HepG2 (cell line): ENCODE data around the gene SYTL3. TPM values are rescaled to one million over a fixed set of nuclear protein-coding genes. Genes with fewer than 3 reads are reported as not detected.
"Not testable (repeated sequence)": the region's sequence is repeated elsewhere in the genome, so short reads cannot be mapped to it uniquely, and the experiment has no call there.

ENCODE experiments used
- ATAC-seq: fragments of 200-7000 bp; cut with Tn5 transposase; 3 replicates; pipeline ENCODE4 v1.9.1; 2020; ENCODE audit warnings: mild to moderate bottlenecking, moderate library complexity
- BruUV-seq: library from RNA; stranded (reverse); fragments of 400-500 nt; replicated peaks from 2 replicates; lab custom pipeline; 2021; lab: Mats Ljungman, UMichigan
- CTCF ChIA-PET: fragments of 300-600 bp; formaldehyde crosslinking; extraction: SDS; loops from one replicate; lab custom pipeline; 2021; ENCODE audit warnings: low total read pairs, inconsistent platforms, low intra/inter-chr PET ratio; lab: Yijun Ruan, JAX
- POLR2A ChIA-PET: fragments of 350-600 bp; sonication (Branson Sonifier 250); formaldehyde crosslinking; loops from one replicate; lab custom pipeline; 2020; ENCODE audit warnings: antibody characterized with exemption, inconsistent platforms; lab: Yijun Ruan, JAX
- DNase-seq: peaks from one replicate; pipeline ENCODE4 v3.0.0-alpha.2; 2015; ENCODE audit warnings: low spot score
- FAIRE-seq: peaks from 3 replicates; lab custom pipeline; 2011; peaks lifted over from hg19 to GRCh38; lab: Jason Lieb, UNC
- H2AFZ ChIP-seq: one replicate; pipeline ENCODE4 v1.6.1; 2011; ENCODE audit warnings: low read length, inconsistent platforms
- H3K27ac ChIP-seq: fragments of 300-600 bp; 3 replicates; pipeline ENCODE4 v1.8.0; 2011; ENCODE audit warnings: mixed run types, mild to moderate bottlenecking, mixed read lengths, low read length, inconsistent platforms; ENCODE audit not compliant: insufficient read depth; ENCODE audit errors: extremely low read length
- H3K27me3 ChIP-seq, 2 experiments: fragments of 200-600 bp in 1 of 2; 2 replicates in 1 of 2; 3 replicates in 1 of 2; pipeline versions ENCODE4 v1.6.0 to v1.8.0; 2011; ENCODE audit warnings: low read length in 2 of 2, mild to moderate bottlenecking in 2 of 2, moderate library complexity in 2 of 2, inconsistent platforms in 1 of 2; ENCODE audit not compliant: insufficient read depth in 2 of 2, control insufficient read depth in 1 of 2
- H3K36me3 ChIP-seq, 2 experiments: fragments of 200-600 bp in 1 of 2; replicated peaks in 1 of 2; 2 replicates in 1 of 2; 3 replicates in 1 of 2; pipeline versions ENCODE4 v1.5.1 to v1.8.0; 2011; ENCODE audit warnings: low read length in 2 of 2, inconsistent platforms in 1 of 2; ENCODE audit not compliant: insufficient read depth in 2 of 2, control insufficient read depth in 1 of 2
- H3K4me1 ChIP-seq: 2 replicates; pipeline ENCODE4 v1.5.1; 2012; ENCODE audit warnings: low read length, inconsistent platforms; ENCODE audit not compliant: insufficient read depth
- H3K4me2 ChIP-seq: 2 replicates; pipeline ENCODE4 v1.6.0; 2011; ENCODE audit warnings: low read depth, low read length, inconsistent platforms
- H3K4me3 ChIP-seq, 3 experiments: fragments of 200-600 bp in 1 of 3; sonication (generic), shearing (Covaris generic) in 1 of 3; replicated peaks in 1 of 3; 2 replicates each; pipeline ENCODE4 v1.5.1; 2011 to 2016; ENCODE audit warnings: low read length in 3 of 3, inconsistent platforms in 2 of 3, low read depth in 2 of 3, mild to moderate bottlenecking in 2 of 3, control low read depth in 1 of 3, mixed read lengths in 1 of 3; ENCODE audit not compliant: insufficient read depth in 1 of 3
- H3K79me2 ChIP-seq: one replicate; pipeline ENCODE4 v1.6.1; 2011; ENCODE audit warnings: low read length, inconsistent platforms; ENCODE audit not compliant: insufficient read depth
- H3K9ac ChIP-seq: 2 replicates; pipeline ENCODE4 v1.6.0; 2011; ENCODE audit warnings: mild to moderate bottlenecking, low read depth, low read length, inconsistent platforms; ENCODE audit not compliant: insufficient read depth
- H3K9me3 ChIP-seq: 2 replicates; pipeline ENCODE4 v1.5.1; 2012; ENCODE audit warnings: mild to moderate bottlenecking, low read length
- H4K20me1 ChIP-seq: 2 replicates; pipeline ENCODE4 v1.6.0; 2011; ENCODE audit warnings: inconsistent platforms, mild to moderate bottlenecking, low read length, moderate library complexity; ENCODE audit not compliant: insufficient read depth
- ZNF839 ChIP-seq: sonication (generic); formaldehyde crosslinking; IDR thresholded peaks from 2 replicates; pipeline ENCODE4 v1.4.0; 2020; ENCODE audit warnings: missing genetic modification reagents, mild to moderate bottlenecking, borderline replicate concordance
- WGBS: methylation state at CpG from one replicate; pipeline ENCODE4 v1.1.6; 2017; ENCODE audit warnings: low lambda C conversion rate; 5-methylcytosine and 5-hydroxymethylcytosine counted together
- in situ Hi-C: cut with HindIII; loops from 2 replicates; pipeline ENCODE4 v1.10.0; 2017; ENCODE audit warnings: low pct_unique_long_range_greater_than_20kb; ENCODE audit not compliant: extremely low pct_ligation_motif_present
- intact Hi-C: fragments of 100-400 bp; cut with micrococcal nuclease; formaldehyde crosslinking; loops from one replicate; pipeline ENCODE4 v1.10.0; 2022; ENCODE audit not compliant: unreplicated experiment
- polyA plus RNA-seq, 8 experiments: library from polyadenylated mRNA; depleted of rRNA in 3 of 8; stranded (reverse) in 7 of 8; unstranded in 1 of 8; fragments of >200 nt; fragmentation: Illumina TruSeq in 4 of 8; extraction: Trizol in 4 of 8; gene quantifications; 2 replicates each; pipeline versions ENCODE4 v1.2.1 to v1.2.3, GENCODE V29; 2011 to 2016; ENCODE audit warnings: low read depth in 4 of 8, missing spikeins in 1 of 8, mixed read lengths in 1 of 8; ENCODE audit not compliant: insufficient read depth in 1 of 8
- total RNA-seq, 5 experiments: library from RNA; depleted of rRNA; stranded (reverse); fragments of >200 nt; fragmentation: Illumina TruSeq; extraction: Trizol; gene quantifications; 2 replicates each; pipeline ENCODE4 v1.2.3, GENCODE V29; 2016; ENCODE audit warnings: low read depth in 1 of 5
- TF ChIP-seq, protein P1 (sequence below): fragments of 450-650 bp; IDR thresholded peaks from 2 replicates; pipeline ENCODE4 v1.6.1; 2016
- TF ChIP-seq, protein P2 (sequence below): IDR thresholded peaks from 2 replicates; pipeline ENCODE4 v1.6.1; 2016
- TF ChIP-seq, protein P3 (sequence below): sonication (generic); formaldehyde crosslinking; IDR thresholded peaks from 2 replicates; pipeline ENCODE4 v1.5.1; 2020; ENCODE audit warnings: mild to moderate bottlenecking, missing genetic modification reagents, borderline replicate concordance
- TF ChIP-seq, protein P4 (sequence below): sonication (generic); formaldehyde crosslinking; IDR thresholded peaks from 2 replicates; pipeline ENCODE4 v1.4.0; 2020; ENCODE audit warnings: missing genetic modification reagents, borderline replicate concordance

SYTL3 gene
- total and polyA plus RNA-seq, 2 of the 13 experiments (the other 11 are each of a cell fraction or from before 2014, with no cell fraction given), result 0.11 to 0.28 TPM

DNA sequence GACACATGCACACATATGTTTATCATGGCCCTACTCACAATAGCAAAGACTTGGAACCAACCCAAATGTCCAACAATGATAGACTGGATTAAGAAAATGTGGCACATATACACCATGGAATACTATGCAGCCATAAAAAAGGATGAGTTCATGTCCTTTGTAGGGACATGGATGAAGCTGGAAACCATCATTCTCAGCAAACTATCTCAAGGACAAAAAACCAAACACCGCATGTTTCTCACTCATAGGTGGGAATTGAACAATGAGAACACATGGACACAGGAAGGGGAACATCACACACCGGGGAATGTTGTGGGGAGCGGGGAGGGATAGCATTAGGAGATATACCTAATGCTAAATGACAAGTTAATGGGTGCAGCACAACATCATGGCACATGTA, 27.2 kb downstream of the SYTL3 start:
- H3K27ac ChIP-seq, DNase-seq, H3K9me3 ChIP-seq, H4K20me1 ChIP-seq, H3K79me2 ChIP-seq, H3K4me2 ChIP-seq, ATAC-seq, BruUV-seq, H3K4me1 ChIP-seq, POLR2A ChIA-PET, CTCF ChIA-PET, H3K36me3 ChIP-seq, H2AFZ ChIP-seq, FAIRE-seq, H3K9ac ChIP-seq, in situ Hi-C loops, H3K4me3 ChIP-seq, intact Hi-C loops: not testable (repeated sequence)
- 49% methylated on average over 3 of the region's 3 CpGs for WGBS
- TF ChIP-seq, protein P1, sequence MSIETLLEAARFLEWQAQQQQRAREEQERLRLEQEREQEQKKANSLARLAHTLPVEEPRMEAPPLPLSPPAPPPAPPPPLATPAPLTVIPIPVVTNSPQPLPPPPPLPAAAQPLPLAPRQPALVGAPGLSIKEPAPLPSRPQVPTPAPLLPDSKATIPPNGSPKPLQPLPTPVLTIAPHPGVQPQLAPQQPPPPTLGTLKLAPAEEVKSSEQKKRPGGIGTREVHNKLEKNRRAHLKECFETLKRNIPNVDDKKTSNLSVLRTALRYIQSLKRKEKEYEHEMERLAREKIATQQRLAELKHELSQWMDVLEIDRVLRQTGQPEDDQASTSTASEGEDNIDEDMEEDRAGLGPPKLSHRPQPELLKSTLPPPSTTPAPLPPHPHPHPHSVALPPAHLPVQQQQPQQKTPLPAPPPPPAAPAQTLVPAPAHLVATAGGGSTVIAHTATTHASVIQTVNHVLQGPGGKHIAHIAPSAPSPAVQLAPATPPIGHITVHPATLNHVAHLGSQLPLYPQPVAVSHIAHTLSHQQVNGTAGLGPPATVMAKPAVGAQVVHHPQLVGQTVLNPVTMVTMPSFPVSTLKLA, result peak; percentile 60
- H3K27me3 ChIP-seq, result peaks cover 1 to 13% of the 10 kb centered on the region in 2 experiments; a peak in 2 of 5 replicates

DNA sequence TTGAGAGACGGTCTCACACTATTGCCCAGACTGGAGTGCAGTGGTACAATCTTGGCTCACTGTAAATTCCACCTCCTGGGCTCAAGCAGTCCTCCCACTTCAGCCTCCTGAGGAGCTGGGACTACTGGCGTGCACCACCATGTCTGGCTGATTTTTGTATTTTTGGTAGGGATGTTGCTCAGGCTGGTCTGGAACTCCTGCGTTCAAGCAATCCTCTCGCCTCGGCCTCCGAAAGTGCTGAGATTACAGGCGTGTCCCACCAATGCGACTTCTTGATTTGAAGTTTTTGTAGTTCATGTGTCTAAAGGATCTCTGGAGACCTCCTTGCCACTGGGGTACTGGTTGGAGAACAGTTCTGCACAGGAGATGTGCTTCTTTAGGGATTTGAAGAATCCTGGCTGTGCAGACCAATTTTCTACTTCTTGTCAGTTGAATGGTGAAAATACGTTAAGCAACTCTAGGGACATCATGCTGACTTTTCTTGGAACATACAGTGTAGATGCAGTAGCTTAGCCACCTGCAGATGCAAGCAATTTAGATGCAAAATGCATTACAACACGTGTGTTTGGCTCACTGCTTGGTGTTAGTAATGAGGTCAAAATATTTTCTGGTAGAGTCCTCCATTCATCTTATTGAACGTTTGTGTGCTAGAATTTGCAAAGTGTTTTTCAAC, 28.2 kb downstream of the SYTL3 start:
- no TSS peak for BruUV-seq
- Histone ChIP-seq H4K20me1 (no peaks in the 10 kb centered on the region), H3K36me3 (no peaks in the 10 kb centered on the region), H3K27me3 (peaks cover 1 to 10% of the 10 kb centered on the region in 2 experiments; a peak in 2 of 5 replicates), H3K9ac (no peak overlapping the region), H3K79me2 (no peaks in the 10 kb centered on the region), H3K4me1 (no peaks in the 10 kb centered on the region), H3K4me3 (no peak overlapping the region), H3K27ac (no peak overlapping the region), H2AFZ (no peak overlapping the region), H3K9me3 (no peaks in the 10 kb centered on the region), H3K4me2 (no peak overlapping the region)
- ATAC-seq (no peak), DNase-seq (no peak), FAIRE-seq (no peak)
- ChIA-PET POLR2A (no interaction called here), CTCF (no interaction called here)
- intact Hi-C loops (no loop called here), in situ Hi-C loops (no loop called here)
- WGBS, result 39% methylated on average over 11 of the region's 11 CpGs
- TF ChIP-seq, protein P2, sequence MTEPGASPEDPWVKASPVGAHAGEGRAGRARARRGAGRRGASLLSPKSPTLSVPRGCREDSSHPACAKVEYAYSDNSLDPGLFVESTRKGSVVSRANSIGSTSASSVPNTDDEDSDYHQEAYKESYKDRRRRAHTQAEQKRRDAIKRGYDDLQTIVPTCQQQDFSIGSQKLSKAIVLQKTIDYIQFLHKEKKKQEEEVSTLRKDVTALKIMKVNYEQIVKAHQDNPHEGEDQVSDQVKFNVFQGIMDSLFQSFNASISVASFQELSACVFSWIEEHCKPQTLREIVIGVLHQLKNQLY (CRISPR knock-in tag), result no peak
- TF ChIP-seq, protein P3, sequence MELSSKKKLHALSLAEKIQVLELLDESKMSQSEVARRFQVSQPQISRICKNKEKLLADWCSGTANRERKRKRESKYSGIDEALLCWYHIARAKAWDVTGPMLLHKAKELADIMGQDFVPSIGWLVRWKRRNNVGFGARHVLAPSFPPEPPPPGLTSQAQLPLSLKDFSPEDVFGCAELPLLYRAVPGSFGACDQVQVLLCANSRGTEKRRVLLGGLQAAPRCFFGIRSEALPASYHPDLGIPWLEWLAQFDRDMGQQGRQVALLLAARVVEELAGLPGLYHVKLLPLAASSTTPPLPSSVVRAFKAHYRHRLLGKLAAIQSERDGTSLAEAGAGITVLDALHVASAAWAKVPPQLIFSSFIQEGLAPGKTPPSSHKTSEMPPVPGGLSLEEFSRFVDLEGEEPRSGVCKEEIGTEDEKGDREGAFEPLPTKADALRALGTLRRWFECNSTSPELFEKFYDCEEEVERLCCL (CRISPR knock-in tag), result no peak
- TF ChIP-seq, protein P4, sequence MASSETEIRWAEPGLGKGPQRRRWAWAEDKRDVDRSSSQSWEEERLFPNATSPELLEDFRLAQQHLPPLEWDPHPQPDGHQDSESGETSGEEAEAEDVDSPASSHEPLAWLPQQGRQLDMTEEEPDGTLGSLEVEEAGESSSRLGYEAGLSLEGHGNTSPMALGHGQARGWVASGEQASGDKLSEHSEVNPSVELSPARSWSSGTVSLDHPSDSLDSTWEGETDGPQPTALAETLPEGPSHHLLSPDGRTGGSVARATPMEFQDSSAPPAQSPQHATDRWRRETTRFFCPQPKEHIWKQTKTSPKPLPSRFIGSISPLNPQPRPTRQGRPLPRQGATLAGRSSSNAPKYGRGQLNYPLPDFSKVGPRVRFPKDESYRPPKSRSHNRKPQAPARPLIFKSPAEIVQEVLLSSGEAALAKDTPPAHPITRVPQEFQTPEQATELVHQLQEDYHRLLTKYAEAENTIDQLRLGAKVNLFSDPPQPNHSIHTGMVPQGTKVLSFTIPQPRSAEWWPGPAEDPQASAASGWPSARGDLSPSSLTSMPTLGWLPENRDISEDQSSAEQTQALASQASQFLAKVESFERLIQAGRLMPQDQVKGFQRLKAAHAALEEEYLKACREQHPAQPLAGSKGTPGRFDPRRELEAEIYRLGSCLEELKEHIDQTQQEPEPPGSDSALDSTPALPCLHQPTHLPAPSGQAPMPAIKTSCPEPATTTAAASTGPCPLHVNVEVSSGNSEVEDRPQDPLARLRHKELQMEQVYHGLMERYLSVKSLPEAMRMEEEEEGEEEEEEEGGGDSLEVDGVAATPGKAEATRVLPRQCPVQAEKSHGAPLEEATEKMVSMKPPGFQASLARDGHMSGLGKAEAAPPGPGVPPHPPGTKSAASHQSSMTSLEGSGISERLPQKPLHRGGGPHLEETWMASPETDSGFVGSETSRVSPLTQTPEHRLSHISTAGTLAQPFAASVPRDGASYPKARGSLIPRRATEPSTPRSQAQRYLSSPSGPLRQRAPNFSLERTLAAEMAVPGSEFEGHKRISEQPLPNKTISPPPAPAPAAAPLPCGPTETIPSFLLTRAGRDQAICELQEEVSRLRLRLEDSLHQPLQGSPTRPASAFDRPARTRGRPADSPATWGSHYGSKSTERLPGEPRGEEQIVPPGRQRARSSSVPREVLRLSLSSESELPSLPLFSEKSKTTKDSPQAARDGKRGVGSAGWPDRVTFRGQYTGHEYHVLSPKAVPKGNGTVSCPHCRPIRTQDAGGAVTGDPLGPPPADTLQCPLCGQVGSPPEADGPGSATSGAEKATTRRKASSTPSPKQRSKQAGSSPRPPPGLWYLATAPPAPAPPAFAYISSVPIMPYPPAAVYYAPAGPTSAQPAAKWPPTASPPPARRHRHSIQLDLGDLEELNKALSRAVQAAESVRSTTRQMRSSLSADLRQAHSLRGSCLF, result no peak
- TF ChIP-seq ZNF839 (CRISPR knock-in tag), result no peak
- TF ChIP-seq, protein P1, result peak; percentile 68
